Skeletal muscle satellite cell (primary cell): ENCODE measurements around the gene PAGE1.

Experiments
- H3K27me3 ChIP-seq: 2 replicates; pipeline ENCODE4 v1.7.0; 2013; ENCODE audit warnings: low read length; ENCODE audit not compliant: control insufficient read depth, insufficient read depth
- H3K36me3 ChIP-seq: 2 replicates; pipeline ENCODE4 v1.7.0; 2013; ENCODE audit warnings: mild to moderate bottlenecking, control low read depth, low read length; ENCODE audit not compliant: insufficient read depth
- H3K4me1 ChIP-seq: 2 replicates; pipeline ENCODE4 v1.7.0; 2013; ENCODE audit warnings: low read length; ENCODE audit not compliant: control insufficient read depth, insufficient read depth
- H3K4me2 ChIP-seq: 2 replicates; pipeline ENCODE4 v1.7.0; 2013; ENCODE audit warnings: mild to moderate bottlenecking, low read length
- H3K4me3 ChIP-seq: 2 replicates; pipeline ENCODE4 v1.7.0; 2013; ENCODE audit warnings: low read length
- H3K9ac ChIP-seq: 2 replicates; pipeline ENCODE4 v1.7.0; 2013; ENCODE audit warnings: mild to moderate bottlenecking, low read depth, low read length, moderate library complexity
- H3K9me3 ChIP-seq: replicated peaks from 2 replicates; pipeline ENCODE4 v1.7.0; 2013; ENCODE audit warnings: mild to moderate bottlenecking, control low read depth, low read length

PAGE1 gene

GRCh38 chrX:49701933-49702332 lies 6.1 kb upstream of the PAGE1 start:
- Histone ChIP-seq H3K4me3 (no peak overlapping the region), H3K27me3 (no peaks in the 10 kb centered on the region), H3K4me1 (no peaks in the 10 kb centered on the region), H3K9ac (no peak overlapping the region), H3K4me2 (no peak overlapping the region), H3K36me3 (no peaks in the 10 kb centered on the region), H3K9me3 (no peaks in the 10 kb centered on the region)

- H3K4me2 ChIP-seq: no peak overlapping the region
- H3K9ac ChIP-seq: no peak overlapping the region
- H3K36me3 ChIP-seq: no peaks in the 10 kb centered on the region
- H3K9me3 ChIP-seq: no peaks in the 10 kb centered on the region
- H3K4me1 ChIP-seq: no peaks in the 10 kb centered on the region
- H3K27me3 ChIP-seq: no peaks in the 10 kb centered on the region
- H3K4me3 ChIP-seq: no peak overlapping the region
Measured at GRCh38 chrX:49701323-49701722, 5.5 kb upstream of the PAGE1 start.

GRCh38 chrX:49675075-49675719 lies 20.6 kb downstream of the PAGE1 start:
- no peak overlapping the region for H3K4me3 ChIP-seq
- no peaks in the 10 kb centered on the region for H3K9me3 ChIP-seq
- no peak overlapping the region for H3K4me2 ChIP-seq
- no peak overlapping the region for H3K9ac ChIP-seq
- H3K27me3 ChIP-seq: no peaks in the 10 kb centered on the region
- no peaks in the 10 kb centered on the region for H3K36me3 ChIP-seq
- H3K4me1 ChIP-seq: no peaks in the 10 kb centered on the region

GRCh38 chrX:49673394-49673793 lies 22.4 kb downstream of the PAGE1 start:
- H3K9ac ChIP-seq: no peak overlapping the region
- H3K4me1 ChIP-seq: no peaks in the 10 kb centered on the region
- H3K4me3 ChIP-seq: no peak overlapping the region
- H3K9me3 ChIP-seq: no peaks in the 10 kb centered on the region
- no peaks in the 10 kb centered on the region for H3K36me3 ChIP-seq
- no peak overlapping the region for H3K4me2 ChIP-seq
- no peaks in the 10 kb centered on the region for H3K27me3 ChIP-seq

- H3K9ac ChIP-seq: no peak overlapping the region
- H3K36me3 ChIP-seq: no peaks in the 10 kb centered on the region
- no peak overlapping the region for H3K4me3 ChIP-seq
- H3K27me3 ChIP-seq: no peaks in the 10 kb centered on the region
- no peak overlapping the region for H3K4me2 ChIP-seq
- H3K4me1 ChIP-seq: no peaks in the 10 kb centered on the region
- peaks cover 6% of the 10 kb centered on the region for H3K9me3 ChIP-seq
Measured at GRCh38 chrX:49664824-49665223, 31.0 kb downstream of the PAGE1 start.

- H3K9ac ChIP-seq: no peak overlapping the region
- no peak overlapping the region for H3K4me2 ChIP-seq
- H3K36me3 ChIP-seq: no peaks in the 10 kb centered on the region
- H3K4me3 ChIP-seq: no peak overlapping the region
- H3K9me3 ChIP-seq: no peaks in the 10 kb centered on the region
- no peaks in the 10 kb centered on the region for H3K27me3 ChIP-seq
- no peaks in the 10 kb centered on the region for H3K4me1 ChIP-seq
Measured at GRCh38 chrX:49661881-49662280, 33.9 kb downstream of the PAGE1 start.

GRCh38 chrX:49659771-49660170 lies 36.0 kb downstream of the PAGE1 start:
- Histone ChIP-seq H3K36me3 (no peaks in the 10 kb centered on the region), H3K27me3 (no peaks in the 10 kb centered on the region), H3K4me3 (no peak overlapping the region), H3K9me3 (no peaks in the 10 kb centered on the region), H3K4me1 (no peaks in the 10 kb centered on the region), H3K4me2 (no peak overlapping the region), H3K9ac (no peak overlapping the region)

GRCh38 chrX:49656533-49656932 lies 39.3 kb downstream of the PAGE1 start:
- no peaks in the 10 kb centered on the region for H3K9me3 ChIP-seq
- H3K4me2 ChIP-seq: no peak overlapping the region
- H3K36me3 ChIP-seq: no peaks in the 10 kb centered on the region
- H3K4me1 ChIP-seq: no peaks in the 10 kb centered on the region
- no peak overlapping the region for H3K4me3 ChIP-seq
- H3K9ac ChIP-seq: no peak overlapping the region
- H3K27me3 ChIP-seq: no peaks in the 10 kb centered on the region

GRCh38 chrX:49644991-49645637 lies 50.7 kb downstream of the PAGE1 start:
- Histone ChIP-seq H3K4me3 (no peak overlapping the region), H3K36me3 (no peaks in the 10 kb centered on the region), H3K9me3 (no peaks in the 10 kb centered on the region), H3K9ac (no peak overlapping the region), H3K27me3 (no peaks in the 10 kb centered on the region), H3K4me1 (no peaks in the 10 kb centered on the region), H3K4me2 (no peak overlapping the region)
